Mesenteric fat pad (tissue), 1 donor: ENCODE data around the gene SERPINA12. TPM values are rescaled to one million over a fixed set of nuclear protein-coding genes. Genes with fewer than 3 reads are reported as not detected.

Experiments
- DNase-seq: peaks from one replicate; pipeline ENCODE4 v3.0.0-alpha.2; 2020; ENCODE audit warnings: low spot score
- long read RNA-seq: library from polyadenylated mRNA; unstranded; transcript quantifications from one replicate; pipeline ENCODE4 v2.0.0, GENCODE V29; 2020
- total RNA-seq: library from RNA; stranded (reverse); fragmentation: NEBNext Ultra II Directional; extraction: Animal tissue kit (Norgen Biotek cat#: 25700); gene quantifications from one replicate; pipeline ENCODE4 v1.2.1, GENCODE V29; 2021
- donor health status: DM: yes; HTN: yes; CAD: no.

The SERPINA12 gene, protein sequence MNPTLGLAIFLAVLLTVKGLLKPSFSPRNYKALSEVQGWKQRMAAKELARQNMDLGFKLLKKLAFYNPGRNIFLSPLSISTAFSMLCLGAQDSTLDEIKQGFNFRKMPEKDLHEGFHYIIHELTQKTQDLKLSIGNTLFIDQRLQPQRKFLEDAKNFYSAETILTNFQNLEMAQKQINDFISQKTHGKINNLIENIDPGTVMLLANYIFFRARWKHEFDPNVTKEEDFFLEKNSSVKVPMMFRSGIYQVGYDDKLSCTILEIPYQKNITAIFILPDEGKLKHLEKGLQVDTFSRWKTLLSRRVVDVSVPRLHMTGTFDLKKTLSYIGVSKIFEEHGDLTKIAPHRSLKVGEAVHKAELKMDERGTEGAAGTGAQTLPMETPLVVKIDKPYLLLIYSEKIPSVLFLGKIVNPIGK
- total RNA-seq = not detected
- long read RNA-seq = 0 reads

DNA sequence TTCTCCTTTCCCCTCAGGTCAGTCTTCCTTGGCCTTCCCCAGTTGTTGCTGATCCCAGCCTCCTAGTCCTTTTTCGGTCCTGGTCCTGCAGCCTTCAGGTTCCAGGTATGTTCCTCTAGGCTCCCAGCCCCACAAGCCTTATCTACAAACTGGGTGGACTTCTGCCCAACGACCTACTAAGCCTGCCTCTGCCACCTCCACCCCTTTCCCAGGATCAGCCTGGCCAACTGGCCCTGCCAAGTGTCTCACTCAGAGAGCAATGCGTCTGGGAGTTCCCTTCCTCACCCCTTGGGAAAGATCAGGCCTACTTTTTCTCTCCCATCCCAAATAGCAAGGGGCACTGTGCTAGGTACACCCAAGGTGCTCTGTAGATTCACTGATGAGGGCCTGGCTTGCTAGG lies at the start of gene SERPINA12:
Gene SERPINA12, minus strand, starts transcription at position 114 of the 400 bp plus-strand sequence. CDS start 11,072 bp downstream, outside the sequence.
- DNase-seq = no peak

DNA sequence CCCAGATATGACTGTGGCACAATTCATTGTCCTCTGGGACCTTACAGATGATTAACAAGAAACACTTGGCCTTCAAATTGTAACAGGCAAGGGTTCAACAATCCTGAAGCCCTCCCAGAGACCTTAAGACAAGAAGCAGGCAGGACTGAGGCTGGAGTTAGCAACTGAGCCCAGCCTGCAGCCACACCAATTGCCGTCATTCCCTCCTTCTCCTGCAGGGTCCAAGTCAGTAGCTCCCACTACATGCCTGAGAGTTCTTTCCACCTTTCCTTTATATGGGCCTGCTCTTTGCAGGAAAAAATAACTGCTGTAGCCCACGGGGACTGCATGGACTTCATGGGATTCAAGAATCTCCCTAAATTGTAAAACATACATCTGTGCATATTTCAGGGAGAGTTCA lies 49.6 kb upstream of the SERPINA12 start:
- peak; percentile 8 for DNase-seq

DNA sequence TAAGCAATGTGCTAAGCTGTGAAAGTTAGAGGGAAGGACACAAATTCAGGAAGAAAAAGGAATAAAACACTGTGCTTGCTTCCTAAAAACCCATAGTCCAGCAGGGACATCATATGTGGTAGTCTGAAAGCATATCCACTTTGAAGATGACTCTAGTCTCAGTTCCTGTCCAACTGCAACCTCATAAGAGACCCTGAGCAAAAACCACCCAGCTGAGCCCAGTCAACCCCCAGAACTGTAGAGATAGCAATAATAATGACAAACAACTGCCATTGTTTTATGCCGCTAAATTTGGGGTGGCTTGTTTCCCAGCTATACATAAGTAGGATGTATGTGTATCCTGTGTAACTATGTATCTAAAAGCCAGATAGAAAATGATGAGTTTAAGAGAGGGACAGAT lies 48.1 kb upstream of the SERPINA12 start:
- DNase-seq = no peak

DNA sequence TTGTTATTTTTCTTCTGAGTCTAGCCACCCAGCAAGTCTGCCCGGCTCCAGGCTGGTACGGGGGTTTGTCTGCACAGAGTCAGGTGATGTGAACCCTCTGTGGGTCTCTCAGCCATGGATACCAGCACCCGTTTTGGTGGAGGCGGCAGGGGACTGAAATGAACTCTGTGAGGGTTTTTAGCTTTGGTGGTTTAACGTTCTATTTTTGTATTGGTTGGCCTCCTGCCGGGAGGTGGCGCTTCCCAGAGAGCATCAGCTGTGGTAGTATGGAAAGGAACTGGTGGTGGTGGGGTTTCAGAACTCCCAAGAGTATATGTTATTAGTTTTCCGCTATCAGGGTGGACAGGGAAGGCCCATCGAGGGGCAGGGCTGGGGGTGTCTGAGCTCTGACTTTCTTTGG lies 46.7 kb upstream of the SERPINA12 start:
- DNase-seq = peak; percentile 65

DNA sequence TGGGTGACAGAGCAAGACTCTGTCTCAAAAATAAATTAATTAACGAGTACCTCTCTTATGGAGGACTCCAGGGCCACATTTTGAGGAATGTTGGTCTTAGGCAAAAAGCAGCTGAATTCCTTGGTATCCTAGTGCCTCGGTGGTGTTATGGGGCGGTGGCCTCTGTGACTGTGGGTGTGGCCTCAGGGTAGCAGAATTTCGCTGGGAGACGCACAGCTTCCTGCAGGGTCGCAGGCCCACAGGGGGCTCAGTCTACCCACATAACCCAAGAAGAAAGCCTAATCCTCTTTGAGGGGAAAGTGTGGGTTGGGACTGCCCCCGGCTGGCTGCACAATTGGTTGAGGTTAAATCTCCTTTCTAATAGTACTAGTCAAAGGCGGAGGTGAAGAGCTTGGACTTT lies 40.8 kb upstream of the SERPINA12 start:
- no peak for DNase-seq

DNA sequence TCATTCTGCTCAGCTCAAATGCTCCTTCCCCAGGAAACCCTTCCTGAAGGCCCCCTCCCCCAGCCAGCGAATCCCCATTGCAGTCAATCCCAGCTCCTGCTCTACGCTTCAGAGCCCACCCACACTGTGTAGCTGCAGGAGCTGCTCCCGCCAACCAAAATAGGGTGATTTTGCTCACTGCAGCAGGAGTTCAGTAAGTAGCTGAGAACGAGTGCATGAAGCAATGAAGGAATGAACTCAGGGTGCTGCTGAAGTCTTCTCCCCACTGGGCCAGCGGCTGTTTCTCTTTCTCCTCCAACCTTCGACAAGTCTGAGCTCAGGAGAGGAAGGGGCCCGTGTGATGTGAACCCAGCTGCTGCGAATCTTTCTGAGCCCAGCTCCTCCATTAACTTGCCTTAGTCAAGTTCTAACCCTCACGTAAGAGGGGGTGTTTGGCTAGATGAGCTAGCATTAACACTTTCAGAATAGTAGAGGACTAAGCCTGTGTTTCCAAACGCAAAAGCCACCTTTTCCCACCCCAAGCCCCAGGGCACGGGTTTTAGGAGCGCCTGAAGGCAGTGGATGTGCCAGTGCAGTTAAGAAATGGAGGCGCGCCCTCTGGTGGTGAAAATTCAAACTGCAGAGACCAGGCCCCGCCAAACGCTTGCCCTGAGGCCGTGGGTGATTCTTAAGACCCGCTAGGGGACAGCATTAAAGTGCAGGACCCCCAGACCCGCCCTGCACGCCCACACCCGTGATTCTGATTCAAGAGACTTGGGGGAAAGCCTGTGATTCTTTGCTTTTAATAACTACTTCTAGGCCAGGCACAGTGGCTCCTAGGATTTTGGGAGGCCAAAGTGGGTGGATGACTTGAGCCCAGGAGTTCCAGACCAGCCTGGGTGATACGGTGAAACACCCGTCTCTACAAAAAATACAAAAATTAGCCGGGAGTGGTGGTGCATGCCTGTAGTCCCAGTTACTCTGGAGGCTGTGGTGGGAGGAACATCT lies 40.0 kb upstream of the SERPINA12 start:
- DNase-seq = no peak

DNA sequence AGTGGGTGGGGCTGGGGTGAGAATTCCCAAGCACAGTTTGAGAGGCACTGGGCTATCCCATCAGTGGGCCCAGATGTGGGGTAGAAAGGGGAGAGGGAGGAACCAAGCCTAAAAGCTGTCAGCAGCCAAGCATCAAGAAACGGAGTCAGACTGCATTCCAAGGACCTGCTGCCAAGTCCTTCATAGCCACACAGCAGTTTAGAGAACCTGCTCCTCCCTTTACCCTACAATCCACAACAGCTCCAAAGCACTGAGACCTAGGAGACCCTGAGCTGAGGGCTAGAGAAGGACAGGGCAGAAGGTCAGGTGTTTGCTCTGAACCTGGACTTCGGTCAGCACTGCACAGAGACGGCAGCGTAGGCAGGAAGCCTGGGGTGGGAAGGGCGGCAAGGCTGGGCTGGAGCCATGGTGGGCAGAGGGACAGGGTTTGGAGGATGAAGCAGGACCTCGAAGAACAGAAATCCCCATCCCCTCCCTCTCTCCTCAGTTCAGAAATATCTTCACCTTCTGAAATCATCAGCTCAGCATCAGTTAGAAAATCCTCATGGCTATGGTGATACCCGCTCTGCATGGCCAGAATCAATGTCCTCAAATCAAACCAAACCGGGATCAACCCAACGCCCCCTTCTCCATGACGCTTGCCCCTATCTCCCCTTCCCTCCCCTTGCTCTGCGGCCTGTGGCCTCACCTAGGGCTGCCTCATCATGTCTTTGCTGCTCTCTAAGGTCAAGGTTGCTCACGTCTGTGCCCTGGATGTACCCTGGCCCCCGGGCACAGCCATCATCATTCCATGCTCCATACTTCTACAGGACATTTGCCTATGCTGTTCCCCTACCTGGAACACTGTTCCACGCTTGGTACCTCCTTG lies 39.1 kb upstream of the SERPINA12 start:
- DNase-seq = peak; percentile 39

DNA sequence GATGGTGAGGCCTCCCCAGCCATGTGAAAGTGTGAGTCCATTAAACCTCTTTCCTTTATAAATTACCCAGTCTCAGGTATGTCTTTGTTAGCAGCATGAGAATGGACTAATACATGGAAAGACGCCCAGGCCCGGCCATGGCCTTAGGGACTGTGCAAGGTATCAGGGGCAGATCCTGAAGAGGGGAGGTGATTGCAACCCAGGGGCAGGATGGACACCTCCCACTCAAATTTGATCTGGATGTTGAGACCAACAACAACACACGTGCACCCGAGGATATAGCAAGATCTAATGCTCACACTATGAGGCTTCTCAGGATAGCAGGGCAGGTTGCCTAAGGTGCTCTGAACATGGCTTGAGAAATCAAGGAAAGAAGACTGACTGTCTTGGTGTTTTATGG lies 38.5 kb upstream of the SERPINA12 start:
- DNase-seq = peak; percentile 57

DNA sequence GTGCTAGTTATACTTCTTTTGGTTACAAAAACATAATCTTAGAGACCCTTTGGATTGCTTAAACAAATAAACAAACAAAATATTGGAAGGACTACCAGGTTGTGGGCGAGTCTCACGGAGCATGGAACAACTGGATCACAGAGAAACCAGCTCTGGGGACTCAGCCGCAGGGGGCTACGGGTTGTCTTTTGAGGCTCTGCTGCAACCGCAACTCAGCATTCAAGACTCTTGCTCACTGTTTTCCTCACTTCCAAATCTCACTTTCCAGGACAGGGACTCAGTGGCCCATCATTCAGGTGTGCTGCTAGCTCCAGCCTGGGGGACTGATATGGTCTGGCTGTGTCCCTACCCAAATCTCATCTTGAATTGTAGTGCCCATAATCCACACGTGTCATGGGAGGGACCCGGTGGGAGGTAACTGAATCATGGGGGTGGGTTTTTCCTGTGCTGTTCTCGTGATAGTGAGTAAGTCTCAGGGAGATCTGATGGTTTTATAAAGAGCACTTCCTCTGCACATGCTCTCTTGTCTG lies 37.9 kb upstream of the SERPINA12 start:
- peak; percentile 26 for DNase-seq

DNA sequence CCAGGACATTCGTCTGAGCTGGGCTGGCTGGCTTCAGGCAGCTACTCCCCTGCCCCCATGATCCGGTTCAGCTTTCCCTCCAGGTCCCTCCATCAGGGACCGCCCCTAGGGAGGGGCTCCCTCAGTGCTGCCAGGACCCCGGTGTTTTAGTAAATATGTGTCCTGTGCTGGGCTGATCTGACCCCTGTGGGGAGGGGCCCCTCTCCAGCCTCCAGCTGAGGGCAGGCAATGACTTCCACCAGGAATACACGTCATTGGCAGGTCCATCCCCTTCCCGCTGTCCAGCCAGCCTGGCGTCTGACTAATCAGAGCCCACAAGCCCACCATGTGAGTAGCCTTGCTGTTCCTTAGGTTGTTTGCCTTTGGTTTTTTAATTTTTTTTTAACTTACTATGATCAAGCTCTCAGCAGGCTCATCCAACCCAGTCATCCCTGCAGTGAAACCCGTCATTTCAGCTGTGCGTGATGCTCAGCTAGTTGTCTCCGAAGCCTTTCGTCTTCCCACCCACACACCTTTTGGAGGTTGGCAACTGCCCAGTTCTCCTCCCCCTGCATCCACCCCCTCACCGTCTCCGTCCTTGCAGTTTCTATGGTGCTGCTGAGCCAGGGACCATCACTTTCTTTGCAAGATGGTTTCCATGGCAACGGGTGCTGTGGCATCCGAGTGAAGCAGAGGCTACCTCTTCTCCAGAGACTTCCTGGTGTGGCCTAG lies 36.0 kb upstream of the SERPINA12 start:
- DNase-seq = peak; percentile 69

DNA sequence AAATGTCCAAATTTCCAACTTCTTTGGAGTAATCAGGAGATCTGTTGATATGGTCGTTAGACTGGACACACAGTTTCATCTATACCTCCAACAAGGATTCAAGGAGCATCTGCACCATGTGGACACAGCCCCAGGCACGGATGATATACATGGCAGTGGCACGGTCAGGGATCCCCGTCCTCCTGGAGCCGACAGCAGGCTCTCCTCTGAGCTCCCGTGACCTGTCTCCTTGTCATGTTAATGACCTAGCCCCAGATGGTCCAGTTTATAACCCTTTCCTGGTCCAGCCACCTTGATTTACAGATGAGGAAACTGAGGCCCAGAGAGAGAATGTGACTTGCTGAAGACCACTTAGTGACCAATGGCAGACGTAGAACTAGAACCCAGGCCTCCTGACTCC lies 35.5 kb upstream of the SERPINA12 start:
- no peak for DNase-seq

DNA sequence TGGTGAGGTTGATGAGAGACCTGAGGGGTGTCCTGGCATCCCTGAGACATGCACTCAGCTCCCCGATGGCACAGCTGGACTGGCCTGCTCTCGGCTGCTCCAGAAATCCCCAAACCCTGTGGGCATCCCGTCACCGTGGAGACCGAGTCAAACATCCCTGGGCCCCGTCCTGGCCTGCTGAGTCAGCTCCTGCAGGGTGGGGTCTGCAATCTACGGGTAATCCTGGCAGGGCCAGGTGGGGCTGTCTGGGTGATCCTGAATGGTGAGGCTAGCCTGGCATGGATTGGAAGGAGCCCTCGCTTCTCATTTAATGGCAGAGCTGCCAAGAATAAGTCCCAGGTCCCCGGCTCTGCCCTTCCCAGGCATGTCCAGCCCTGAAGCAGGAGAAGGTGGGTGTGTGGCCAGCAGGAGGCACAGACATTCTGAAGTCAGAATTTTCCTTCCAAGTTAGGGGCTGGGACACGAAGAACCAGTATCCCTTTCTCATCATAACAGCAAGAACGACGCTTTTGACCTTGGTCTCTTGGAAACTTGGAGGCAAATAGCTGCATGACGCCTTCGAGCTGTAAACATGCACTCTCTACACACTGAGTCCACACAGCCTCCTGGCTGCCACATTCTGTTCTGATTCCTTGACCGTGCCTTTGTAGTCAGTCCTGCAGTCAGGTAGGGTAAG lies 34.3 kb upstream of the SERPINA12 start:
- no peak for DNase-seq

DNA sequence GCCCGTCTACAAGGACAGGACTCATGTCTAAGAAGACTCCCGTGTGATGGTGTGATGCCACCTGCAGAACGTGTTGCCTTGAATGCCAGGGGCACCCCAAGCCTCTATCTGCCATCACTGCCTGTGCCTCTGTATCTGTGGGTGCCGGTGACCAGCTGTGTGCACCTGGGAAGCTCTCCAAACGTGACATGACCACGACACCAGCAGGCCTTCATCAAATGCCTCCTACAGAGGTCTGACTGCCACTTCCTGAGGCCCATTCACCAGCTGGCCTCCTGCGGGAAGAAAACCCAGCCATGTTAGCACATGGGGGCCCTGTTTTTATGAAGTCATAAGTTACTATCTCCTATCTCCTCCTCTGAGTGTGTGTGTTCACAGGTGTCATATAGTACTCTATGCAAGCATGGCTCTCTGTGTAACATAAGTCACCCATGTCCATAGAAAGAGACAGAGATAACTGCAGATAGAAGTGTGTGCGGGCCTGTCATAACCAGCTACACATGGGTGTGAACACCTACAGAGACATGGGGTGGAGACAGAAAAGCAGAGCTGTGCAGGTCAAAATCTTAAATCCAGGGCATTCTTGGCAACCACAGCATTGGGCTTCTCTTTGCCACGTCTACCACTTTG lies 33.7 kb upstream of the SERPINA12 start:
- DNase-seq = no peak

DNA sequence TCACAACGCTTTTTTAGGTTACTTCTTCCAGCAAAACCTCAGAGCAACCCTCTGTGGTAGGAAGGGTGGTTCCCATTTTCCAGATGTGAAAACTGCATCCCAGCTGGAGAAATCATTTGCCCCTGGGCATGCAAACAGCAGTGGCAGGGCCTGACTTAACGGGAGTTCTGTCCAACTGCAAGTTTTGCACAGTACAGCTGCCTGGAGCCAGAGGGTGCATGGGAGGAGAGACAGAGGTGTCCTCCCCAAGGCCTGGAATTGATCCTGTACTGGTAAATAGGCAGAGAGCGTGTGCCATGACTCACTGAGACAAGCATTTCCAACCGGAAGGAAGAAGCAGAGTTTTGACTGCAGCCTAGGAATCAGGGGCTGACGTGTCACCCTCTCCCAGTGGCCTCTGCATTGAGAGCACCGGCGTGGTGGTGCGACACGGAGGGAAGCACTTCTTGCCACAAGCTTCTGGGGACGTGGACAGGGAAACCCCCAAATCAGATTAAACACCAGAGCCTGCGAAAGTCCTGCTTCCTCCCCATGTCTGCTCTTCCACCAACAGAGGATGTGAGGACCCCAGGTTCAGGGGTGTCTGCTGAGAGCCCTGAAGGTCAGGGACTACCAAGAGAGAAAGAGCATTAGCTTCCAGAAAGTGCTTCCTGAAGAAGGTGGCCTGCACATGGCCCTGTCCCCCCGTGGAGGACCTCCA lies 33.0 kb upstream of the SERPINA12 start:
- no peak for DNase-seq

DNA sequence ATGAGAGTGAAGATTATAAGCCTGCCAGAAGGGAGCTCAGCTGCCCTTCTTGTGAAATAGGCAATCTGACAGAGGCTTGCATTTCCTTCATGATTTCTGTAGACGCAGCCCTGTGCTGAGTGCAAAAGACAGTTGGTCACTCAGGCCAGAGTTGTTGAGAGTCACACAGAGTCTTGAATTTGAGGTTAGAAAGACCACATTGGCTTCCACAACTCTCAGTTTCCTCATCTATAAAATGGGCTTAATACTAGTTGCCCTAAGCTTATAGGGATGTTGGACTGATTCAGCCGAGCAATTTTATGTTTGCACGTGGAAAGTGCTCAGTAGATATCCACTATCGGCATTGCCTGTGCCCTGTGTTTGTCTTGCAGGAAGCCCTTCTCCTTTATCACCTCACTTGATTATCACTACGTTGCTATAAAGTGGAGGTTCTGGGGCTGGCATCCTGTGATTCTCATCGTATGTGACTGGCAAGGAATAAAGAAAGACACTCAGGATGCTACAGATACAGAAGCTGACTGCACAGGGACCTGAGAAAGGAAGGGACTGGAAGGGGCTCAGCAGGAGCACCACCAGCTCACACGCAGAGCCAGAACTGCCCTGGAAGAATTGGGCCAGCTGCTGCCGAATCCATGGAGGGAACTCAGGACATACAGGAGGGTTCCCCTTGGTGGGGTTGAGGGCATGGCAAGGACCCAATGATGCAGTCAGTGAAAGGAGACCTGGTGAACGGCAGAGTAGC lies 32.1 kb upstream of the SERPINA12 start:
- DNase-seq = no peak

DNA sequence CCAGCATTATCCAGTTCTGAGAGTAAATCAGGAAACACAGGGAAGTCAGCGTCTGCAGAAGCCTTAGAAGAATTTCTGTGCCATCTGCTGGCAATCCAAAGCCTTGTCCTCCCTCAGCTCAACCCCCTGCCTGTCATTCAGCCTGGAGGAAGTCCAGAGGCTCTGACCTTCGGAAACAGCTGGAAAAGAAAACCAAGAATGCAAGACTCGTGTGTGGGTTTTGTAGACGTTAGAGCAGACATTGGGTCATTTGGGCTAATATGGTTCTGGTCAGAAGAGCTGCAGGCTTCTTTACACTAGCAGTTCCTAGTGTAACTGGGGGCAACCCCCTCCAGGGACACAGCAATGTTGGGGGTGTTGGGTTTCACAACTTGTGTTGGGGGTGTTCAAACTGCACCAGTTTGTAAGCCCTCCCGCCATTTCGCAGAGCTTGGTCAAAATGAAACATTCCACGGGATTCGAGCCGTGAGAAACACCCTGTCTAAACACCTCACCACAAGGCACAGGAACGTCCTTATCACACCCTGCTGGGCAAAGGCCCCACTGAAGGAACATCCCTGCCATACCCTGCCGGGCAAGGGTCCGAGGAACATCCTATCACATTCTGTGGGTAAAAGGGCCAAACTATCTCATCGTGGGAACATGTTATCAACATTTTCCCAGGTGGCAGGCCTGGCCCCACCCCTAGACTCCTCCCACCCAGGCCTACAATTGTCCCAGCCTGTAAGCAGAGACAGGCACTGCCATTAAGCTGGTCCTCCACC lies 30.9 kb upstream of the SERPINA12 start:
- DNase-seq = peak; percentile 68

DNA sequence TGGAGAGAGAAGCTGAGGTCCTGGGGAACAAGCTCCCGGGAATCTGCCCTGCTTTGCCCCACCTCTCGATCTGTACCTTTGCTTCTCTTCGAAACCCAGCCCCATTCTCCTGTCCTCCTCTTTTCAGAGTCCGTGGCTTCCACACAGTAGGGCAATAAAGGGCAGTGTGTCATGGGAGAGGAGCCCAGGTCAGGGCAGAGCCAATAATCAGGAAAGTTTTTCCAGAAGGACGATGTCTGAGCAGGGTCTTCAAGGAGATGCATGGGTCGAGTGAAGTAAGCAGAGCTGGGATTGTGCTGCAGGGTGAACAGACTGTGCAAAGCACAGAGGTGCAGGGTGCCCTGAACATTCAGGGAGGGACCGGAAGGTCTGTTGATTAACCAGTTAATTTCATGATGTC lies 29.9 kb upstream of the SERPINA12 start:
- peak; percentile 62 for DNase-seq
